ENCODE data around the gene GPX7.

Gene GPX7

GRCh38 chr1:52601991-52602855, at the start of gene GPX7:
Gene GPX7 (plus strand): TSS chr1:52602371. CDS start chr1:52602410, 39 bp downstream.
- no peak for TF ChIP-seq CTCF (IDR thresholded peaks at IDR 0.05; ENCODE audit: low read depth, low read length, missing control alignments)
- no peak for DNase-seq (ENCODE audit: low read depth)
- H3K4me3 ChIP-seq (ENCODE audit: low read depth, low read length) = peak within 1 kb of the TSS; percentile 50

GRCh38 chr1:52552505-52553361, 49.4 kb upstream of the GPX7 start, which contains the start of gene TUT4:
Gene TUT4 (minus strand): TSS chr1:52553092. CDS start chr1:52526280, 26,812 bp downstream.
- DNase-seq (ENCODE audit: low read depth) = no peak
- TF ChIP-seq CTCF (IDR thresholded peaks at IDR 0.05; ENCODE audit: low read depth, low read length, missing control alignments) = no peak
- H3K4me3 ChIP-seq (ENCODE audit: low read depth, low read length) = peak within 1 kb of the TSS; percentile 82

- no peak for TF ChIP-seq CTCF (IDR thresholded peaks at IDR 0.05; ENCODE audit: low read depth, low read length, missing control alignments)
- no peak for DNase-seq (ENCODE audit: low read depth)
- H3K4me3 ChIP-seq (ENCODE audit: low read depth, low read length) = peak overlapping the region; percentile 82
Observed at GRCh38 chr1:52553362-52554266, 48.6 kb upstream of the GPX7 start.

- TF ChIP-seq CTCF (IDR thresholded peaks at IDR 0.05; ENCODE audit: low read depth, low read length, missing control alignments) = no peak
- no peak for DNase-seq (ENCODE audit: low read depth)
- no peak overlapping the region for H3K4me3 ChIP-seq (ENCODE audit: low read depth, low read length)
Observed at GRCh38 chr1:52554267-52554640, 47.9 kb upstream of the GPX7 start.

- no peak for DNase-seq (ENCODE audit: low read depth)
- TF ChIP-seq CTCF (IDR thresholded peaks at IDR 0.05; ENCODE audit: low read depth, low read length, missing control alignments) = no peak
- H3K4me3 ChIP-seq (ENCODE audit: low read depth, low read length) = no peak overlapping the region
Observed at GRCh38 chr1:52554756-52555155, 47.4 kb upstream of the GPX7 start.

- H3K4me3 ChIP-seq (ENCODE audit: low read depth, low read length) = no peak overlapping the region
- no peak for DNase-seq (ENCODE audit: low read depth)
- TF ChIP-seq CTCF (IDR thresholded peaks at IDR 0.05; ENCODE audit: low read depth, low read length, missing control alignments) = no peak
Observed at GRCh38 chr1:52556641-52557360, 45.4 kb upstream of the GPX7 start.
